Heart left ventricle (tissue), 16 donors: ENCODE data around the gene RAPSN. TPM values are rescaled to one million over a fixed set of nuclear protein-coding genes. Genes with fewer than 3 reads are reported as not detected.
A peak's percentile ranks its signal among the peaks of the same experiment; 100 is the strongest.

ENCODE experiments used
- ATAC-seq, 4 donors: fragments of 200-7000 bp; cut with Tn5 transposase; one replicate each; pipeline ENCODE4 v1.9.1; 2020 to 2022; ENCODE audit warnings: moderate library complexity in 4 of 4, mild to moderate bottlenecking in 3 of 4, moderate number of reproducible peaks in 1 of 4
- DNase-seq, 5 donors: peaks; one replicate each; pipeline ENCODE4 v3.0.0-alpha.2; 2020
- H3K27ac ChIP-seq, 12 donors: fragments of 200-600 bp; sonication (generic) in 4 of 12; one replicate each; pipeline versions ENCODE4 v1.5.0 to v1.8.0; 2016 to 2022; ENCODE audit warnings: mild to moderate bottlenecking in 2 of 12
- H3K27me3 ChIP-seq, 9 donors: fragments of 200-600 bp; sonication (generic) in 2 of 9; one replicate each; pipeline versions ENCODE4 v1.5.1 to v1.8.0; 2016 to 2022; ENCODE audit warnings: mild to moderate bottlenecking in 3 of 9
- H3K36me3 ChIP-seq, 9 donors: fragments of 200-600 bp; sonication (generic) in 2 of 9; one replicate each; pipeline versions ENCODE4 v1.5.0 to v1.8.0; 2018 to 2022; ENCODE audit warnings: mild to moderate bottlenecking in 2 of 9
- H3K4me1 ChIP-seq, 12 donors: fragments of 200-600 bp; sonication (generic) in 4 of 12; one replicate each; pipeline versions ENCODE4 v1.5.0 to v1.8.0; 2016 to 2022; ENCODE audit warnings: mild to moderate bottlenecking in 3 of 12
- H3K4me3 ChIP-seq, 12 donors: fragments of 200-600 bp; sonication (generic) in 4 of 12; one replicate each; pipeline versions ENCODE4 v1.5.0 to v1.8.0; 2017 to 2022; ENCODE audit warnings: mild to moderate bottlenecking in 9 of 12, moderate library complexity in 4 of 12
- H3K9me3 ChIP-seq, 12 donors: fragments of 200-600 bp; sonication (generic) in 4 of 12; one replicate each; pipeline versions ENCODE4 v1.5.0 to v1.8.0; 2016 to 2022; ENCODE audit warnings: mild to moderate bottlenecking in 1 of 12
- CTCF ChIP-seq, 12 donors: fragments of 200-600 bp; sonication (generic) in 4 of 12; IDR thresholded peaks; one replicate each; pipeline versions ENCODE4 v1.5.0 to v1.8.0; 2018 to 2022; ENCODE audit warnings: antibody characterized with exemption in 12 of 12, mild to moderate bottlenecking in 5 of 12
- POLR2A ChIP-seq, 2 donors: fragments of 450-650 bp; IDR thresholded peaks; one replicate each; pipeline ENCODE4 v1.6.1; 2017; ENCODE audit warnings: antibody characterized with exemption in 2 of 2, mild to moderate bottlenecking in 2 of 2, moderate library complexity in 2 of 2
- WGBS, 4 donors: extraction: QIAGEN DNeasy Blood & Tissue Kit in 2 of 4; methylation state at CpG; one replicate each; pipeline versions ENCODE4 v1.1.5 to v1.1.7; 2013 to 2018; 5-methylcytosine and 5-hydroxymethylcytosine counted together
- intact Hi-C, 10 donors: fragments of 100-400 bp; cut with DNase I; formaldehyde crosslinking; loops; one replicate each; pipeline versions ENCODE4 v1.11.1 to v1.14.2; 2022
- polyA plus RNA-seq, 2 donors: library from polyadenylated mRNA; stranded (reverse); fragments of 200-250 nt; gene quantifications; one replicate each; pipeline ENCODE4 v1.2.3, GENCODE V29; 2013
- total RNA-seq, 9 donors: library from RNA; depleted of rRNA in 2 of 9; stranded (reverse); fragments of >200 nt in 2 of 9; fragmentation: NEBNext Ultra II Directional in 3 of 9; extraction: Animal tissue kit (Norgen Biotek cat#: 25700) in 3 of 9; gene quantifications; one replicate each; pipeline versions ENCODE4 v1.1.0 to v1.2.4, GENCODE V29; 2016 to 2023
- donor health status: ischemic (EF 13 %, LVEDD 7.1; RV severe dilation, severe dysfunction).
- donor health status: healthy with polysubstance abuse.
- donor health status: DM: no; HTN: yes; CAD: no.
- donor health status: DM: no; HTN: no; CAD: no.
- donor health status: ischemic (EF 25% LVEDD 6.9; RV normal size, moderate dysfunction).
- donor health status: ischemic (EF 25% LVEDD 5.7; RV mildly dilated, moderate dysfunction).
- donor health status: healthy.
- donor health status: DM: yes; HTN: yes; CAD: no.
- donor health status: ischemic (EF 35%, LVEDD 5.7; RV mildly dilated, moderate dysfunction).
- donor health status: nonischemic (EF 11% LVEDD 7.7; RV severe dilation, severe dysfunction).
- donor health status: DM: yes; HTN: yes; CAD: no.
- donor health status: PGD.
- donor health status: ischemic (EF 29% LVEDD 5.4; RV normal size, mild dysfunction).
- donor health status: nonischemic (EF 23%, LVEDD 6.1; RV moderate dilation, normal function).

Gene RAPSN
- total and polyA plus RNA-seq, 11 donors = 0.43 to 6.5 (median 3.2) TPM

- Histone ChIP-seq H3K27me3 (no peaks in the 10 kb centered on the region), H3K27ac (peak overlapping the region in 1 of 12 donors; percentile 56), H3K4me1 (peaks cover 3 to 38% (median 23%) of the 10 kb centered on the region in 12 donors), H3K9me3 (no peaks in the 10 kb centered on the region), H3K36me3 (peaks cover 0 to 82% (median 77%) of the 10 kb centered on the region in 9 donors), H3K4me3 (no peak overlapping the region)
- intact Hi-C loops = loop anchor here in 1 of 10 donors (10.0 kb wide), 1 partner anchor 144 kb away; no protein-coding TSS in a partner anchor
- no peak for ATAC-seq
- WGBS, 4 donors = 80 to 86% (median 83%) methylated on average over 4 of the region's 4 CpGs
- no peak for TF ChIP-seq POLR2A (IDR thresholded peaks at IDR 0.05)
- no peak for TF ChIP-seq CTCF (IDR thresholded peaks at IDR 0.05)
- no peak for DNase-seq
Measured at GRCh38 chr11:47470671-47471070, 21.7 kb upstream of the RAPSN start.

GRCh38 chr11:47469361-47470179, 20.6 kb upstream of the RAPSN start:
- H3K36me3 ChIP-seq = peaks cover 0 to 76% (median 66%) of the 10 kb centered on the region in 9 donors
- H3K27me3 ChIP-seq = no peaks in the 10 kb centered on the region
- WGBS, 4 donors = 89 to 93% (median 91%) methylated on average over 7 of the region's 7 CpGs
- no peak for TF ChIP-seq CTCF (IDR thresholded peaks at IDR 0.05)
- H3K9me3 ChIP-seq = no peaks in the 10 kb centered on the region
- no peak overlapping the region for H3K4me3 ChIP-seq
- intact Hi-C loops = loop anchor here in 4 of 10 donors (5.0 to 10.0 kb wide), 2 partner anchors 83 to 145 kb away; partner anchors contain the start of gene CELF1 (in 1 of the 4)
- ATAC-seq (no peak), DNase-seq (no peak)
- H3K27ac ChIP-seq = peak overlapping the region in 2 of 12 donors; percentile 28 to 56
- H3K4me1 ChIP-seq = peaks cover 3 to 49% (median 31%) of the 10 kb centered on the region in 12 donors

GRCh38 chr11:47468598-47469214, 19.8 kb upstream of the RAPSN start:
- intact Hi-C loops = loop anchor here in 3 of 10 donors (5.0 to 10.0 kb wide), 2 partner anchors 84 to 146 kb away; partner anchors contain the start of gene CELF1 (in 1 of the 3)
- ATAC-seq = peak in 1 of 4 donors; percentile 16
- WGBS, 4 donors = 69 to 76% (median 74%) methylated on average over 8 of the region's 8 CpGs
- peak overlapping the region in 3 of 12 donors; percentile 12 to 58 (median 28) for H3K27ac ChIP-seq
- no peaks in the 10 kb centered on the region for H3K27me3 ChIP-seq
- no peak overlapping the region for H3K4me3 ChIP-seq
- peaks cover 3 to 49% (median 31%) of the 10 kb centered on the region in 12 donors for H3K4me1 ChIP-seq
- TF ChIP-seq POLR2A (IDR thresholded peaks at IDR 0.05) = no peak
- TF ChIP-seq CTCF (IDR thresholded peaks at IDR 0.05) = no peak
- peaks cover 0 to 76% (median 66%) of the 10 kb centered on the region in 9 donors for H3K36me3 ChIP-seq
- no peak for DNase-seq
- H3K9me3 ChIP-seq = no peaks in the 10 kb centered on the region

GRCh38 chr11:47467357-47467756, 18.4 kb upstream of the RAPSN start:
- no peaks in the 10 kb centered on the region for H3K9me3 ChIP-seq
- intact Hi-C loops = loop anchor here in 3 of 10 donors (5.0 to 10.0 kb wide), 2 partner anchors 85 to 147 kb away; partner anchors contain the start of gene CELF1 (in 1 of the 3)
- peak in 1 of 4 donors; percentile 9 for ATAC-seq
- no peak for TF ChIP-seq POLR2A (IDR thresholded peaks at IDR 0.05)
- TF ChIP-seq CTCF (IDR thresholded peaks at IDR 0.05) = no peak
- H3K36me3 ChIP-seq = peaks cover 0 to 67% (median 57%) of the 10 kb centered on the region in 9 donors
- no peak for DNase-seq
- WGBS, 4 donors = 83 to 91% (median 87%) methylated on average over 7 of the region's 7 CpGs
- peaks cover 3 to 49% (median 31%) of the 10 kb centered on the region in 12 donors for H3K4me1 ChIP-seq
- no peaks in the 10 kb centered on the region for H3K27me3 ChIP-seq
- H3K4me3 ChIP-seq = no peak overlapping the region
- peak overlapping the region; percentile 41 to 79 (median 60) for H3K27ac ChIP-seq
